ENCODE data around the gene ATP6V1G1. TPM values are rescaled to one million over a fixed set of nuclear protein-coding genes. Genes with fewer than 3 reads are reported as not detected.

Gene ATP6V1G1
- total and polyA plus RNA-seq, 4 donors = 102 to 213 (median 168) TPM

- peaks cover 0 to 3% (median 0%) of the 10 kb centered on the region in 3 donors for H3K27me3 ChIP-seq (ENCODE audit: control insufficient read depth in 3 of 3, insufficient read depth in 3 of 3, low read length in 2 of 3)
- H3K4me3 ChIP-seq = no peak overlapping the region
- no peak overlapping the region for H3K27ac ChIP-seq (ENCODE audit: low read depth in 1 of 2, low read length in 1 of 2)
- DNase-seq (no peak), ATAC-seq (ENCODE audit: insufficient read depth, low FRiP score) (no peak)
- no peaks in the 10 kb centered on the region for H3K9me3 ChIP-seq (ENCODE audit: control insufficient read depth in 4 of 4, insufficient read depth in 3 of 4, low read length in 3 of 4)
- H3K4me1 ChIP-seq (ENCODE audit: control insufficient read depth in 5 of 5, insufficient read depth in 5 of 5, low read length in 5 of 5) = no peaks in the 10 kb centered on the region
- WGBS, 2 donors = 75 to 95% methylated on average over 1 of the region's 1 CpG
- TF ChIP-seq CTCF (IDR thresholded peaks at IDR 0.05; ENCODE audit: control extremely low read depth, extremely low read depth) = no peak
- no peaks in the 10 kb centered on the region for H3K36me3 ChIP-seq (ENCODE audit: control insufficient read depth in 4 of 4, insufficient read depth in 4 of 4, low read length in 4 of 4)
- no peak overlapping the region for H3K9ac ChIP-seq (ENCODE audit: insufficient read depth in 1 of 2, low read length in 2 of 2)
These were observed 31.9 kb upstream of the ATP6V1G1 start for GRCh38 chr9:114555696-114556095.

GRCh38 chr9:114558027-114558675, 29.4 kb upstream of the ATP6V1G1 start:
- H3K27ac ChIP-seq (ENCODE audit: low read depth in 1 of 2, low read length in 1 of 2) = no peak overlapping the region
- H3K9ac ChIP-seq (ENCODE audit: insufficient read depth in 1 of 2, low read length in 2 of 2) = no peak overlapping the region
- H3K9me3 ChIP-seq (ENCODE audit: control insufficient read depth in 4 of 4, insufficient read depth in 3 of 4, low read length in 3 of 4) = no peaks in the 10 kb centered on the region
- WGBS, 2 donors = 39 to 43% methylated on average over 3 of the region's 3 CpGs
- H3K36me3 ChIP-seq (ENCODE audit: control insufficient read depth in 4 of 4, insufficient read depth in 4 of 4, low read length in 4 of 4) = no peaks in the 10 kb centered on the region
- H3K27me3 ChIP-seq (ENCODE audit: control insufficient read depth in 3 of 3, insufficient read depth in 3 of 3, low read length in 2 of 3) = peaks cover 0 to 6% (median 0%) of the 10 kb centered on the region in 3 donors
- H3K4me3 ChIP-seq = no peak overlapping the region
- no peak for ATAC-seq (ENCODE audit: insufficient read depth, low FRiP score)
- no peaks in the 10 kb centered on the region for H3K4me1 ChIP-seq (ENCODE audit: control insufficient read depth in 5 of 5, insufficient read depth in 5 of 5, low read length in 5 of 5)
- peak in 2 of 3 donors; percentile 6 to 37 for DNase-seq
- TF ChIP-seq CTCF (IDR thresholded peaks at IDR 0.05; ENCODE audit: control extremely low read depth, extremely low read depth) = no peak

GRCh38 chr9:114559830-114560513, 27.6 kb upstream of the ATP6V1G1 start:
- WGBS, 2 donors = 67 to 76% methylated on average over 2 of the region's 2 CpGs
- no peaks in the 10 kb centered on the region for H3K36me3 ChIP-seq (ENCODE audit: control insufficient read depth in 4 of 4, insufficient read depth in 4 of 4, low read length in 4 of 4)
- H3K9ac ChIP-seq (ENCODE audit: insufficient read depth in 1 of 2, low read length in 2 of 2) = no peak overlapping the region
- H3K4me3 ChIP-seq = no peak overlapping the region
- DNase-seq (no peak), ATAC-seq (ENCODE audit: insufficient read depth, low FRiP score) (no peak)
- no peaks in the 10 kb centered on the region for H3K4me1 ChIP-seq (ENCODE audit: control insufficient read depth in 5 of 5, insufficient read depth in 5 of 5, low read length in 5 of 5)
- H3K27me3 ChIP-seq (ENCODE audit: control insufficient read depth in 3 of 3, insufficient read depth in 3 of 3, low read length in 2 of 3) = peaks cover 0 to 3% (median 0%) of the 10 kb centered on the region in 3 donors
- no peaks in the 10 kb centered on the region for H3K9me3 ChIP-seq (ENCODE audit: control insufficient read depth in 4 of 4, insufficient read depth in 3 of 4, low read length in 3 of 4)
- no peak overlapping the region for H3K27ac ChIP-seq (ENCODE audit: low read depth in 1 of 2, low read length in 1 of 2)
- no peak for TF ChIP-seq CTCF (IDR thresholded peaks at IDR 0.05; ENCODE audit: control extremely low read depth, extremely low read depth)

All from lung (tissue), 12 donors.